HEK293 (cell line): ENCODE measurements around the gene LILRB1.
"Not testable (repeated sequence)": the region's sequence is repeated elsewhere in the genome, so short reads cannot be mapped to it uniquely, and the experiment has no call there.

ENCODE experiments used
- CTCF ChIA-PET: fragments of 350-600 bp; formaldehyde crosslinking; extraction: SDS; loops from one replicate; lab custom pipeline; 2021; ENCODE audit warnings: antibody characterized with exemption; lab: Yijun Ruan, JAX
- POLR2A ChIA-PET: fragments of 300-600 bp; formaldehyde crosslinking; extraction: SDS; loops from one replicate; lab custom pipeline; 2020; ENCODE audit warnings: antibody characterized with exemption, inconsistent platforms; lab: Yijun Ruan, JAX
- H3K27ac ChIP-seq: fragments of 200-500 bp; sonication (Bioruptor generic); 2 replicates; pipeline ENCODE4 v1.5.1; 2014; ENCODE audit warnings: low read depth, low read length, control low read depth, inconsistent platforms; ENCODE audit errors: extremely low read depth
- H3K36me3 ChIP-seq, 2 experiments: fragments of 200-500 bp in 1 of 2; sonication (Bioruptor generic) in 1 of 2; 1 replicate in 1 of 2; 2 replicates in 1 of 2; pipeline ENCODE4 v1.5.1; 2014 to 2017; ENCODE audit warnings: inconsistent platforms in 2 of 2, low read length in 2 of 2; ENCODE audit not compliant: control insufficient read depth in 2 of 2, insufficient read depth in 1 of 2
- H3K4me1 ChIP-seq: fragments of 200-500 bp; sonication (Bioruptor generic); 2 replicates; pipeline ENCODE4 v1.5.1; 2014; ENCODE audit warnings: mild to moderate bottlenecking, low read length, inconsistent platforms; ENCODE audit not compliant: control insufficient read depth, insufficient read depth
- H3K4me3 ChIP-seq: 2 replicates; pipeline ENCODE4 v1.5.1; 2011; ENCODE audit warnings: low read depth, mild to moderate bottlenecking, control low read depth, low read length, moderate library complexity
- H3K9me3 ChIP-seq: fragments of 200-500 bp; sonication (Bioruptor generic); 2 replicates; pipeline ENCODE4 v1.5.1; 2014; ENCODE audit warnings: low read depth, low read length, inconsistent platforms; ENCODE audit not compliant: control insufficient read depth, insufficient read depth
- BCL11B ChIP-seq: fragments of 450-650 bp; formaldehyde crosslinking; IDR thresholded peaks from 2 replicates; pipeline ENCODE4 v1.5.1; 2016; ENCODE audit warnings: low read depth, missing biosample characterization, missing genetic modification characterization
- KLF7 ChIP-seq: fragments of 450-650 bp; formaldehyde crosslinking; IDR thresholded peaks from 2 replicates; pipeline ENCODE4 v1.5.1; 2016; ENCODE audit warnings: missing biosample characterization, missing genetic modification characterization, borderline replicate concordance
- REPIN1 ChIP-seq: fragments of 450-650 bp; formaldehyde crosslinking; IDR thresholded peaks from 2 replicates; pipeline ENCODE4 v1.5.1; 2017; ENCODE audit warnings: missing biosample characterization, missing genetic modification characterization, low read depth
- SP3 ChIP-seq: fragments of 450-650 bp; formaldehyde crosslinking; IDR thresholded peaks from 2 replicates; pipeline ENCODE4 v1.5.1; 2016; ENCODE audit warnings: missing biosample characterization, missing genetic modification characterization
- SP7 ChIP-seq: fragments of 450-650 bp; formaldehyde crosslinking; IDR thresholded peaks from 2 replicates; pipeline ENCODE4 v1.5.1; 2016; ENCODE audit warnings: missing biosample characterization, missing genetic modification characterization
- ZEB2 ChIP-seq: fragments of 450-650 bp; formaldehyde crosslinking; IDR thresholded peaks from 2 replicates; pipeline ENCODE4 v1.5.1; 2016; ENCODE audit warnings: missing biosample characterization, missing genetic modification characterization
- ZIC2 ChIP-seq: fragments of 450-650 bp; formaldehyde crosslinking; IDR thresholded peaks from 2 replicates; pipeline ENCODE4 v1.5.1; 2016; ENCODE audit warnings: missing biosample characterization, missing genetic modification characterization
- ZNF157 ChIP-seq: fragments of 450-650 bp; formaldehyde crosslinking; IDR thresholded peaks from 2 replicates; pipeline ENCODE4 v1.5.1; 2016; ENCODE audit warnings: missing biosample characterization, missing genetic modification characterization
- ZNF175 ChIP-seq: fragments of 450-650 bp; formaldehyde crosslinking; IDR thresholded peaks from 2 replicates; pipeline ENCODE4 v1.5.1; 2016; ENCODE audit warnings: missing biosample characterization, missing genetic modification characterization
- ZNF335 ChIP-seq: fragments of 450-650 bp; formaldehyde crosslinking; conservative IDR thresholded peaks from 2 replicates; pipeline ENCODE4 v1.5.1; 2016; ENCODE audit warnings: missing biosample characterization, missing genetic modification characterization
- ZNF350 ChIP-seq: fragments of 450-650 bp; formaldehyde crosslinking; IDR thresholded peaks from 2 replicates; pipeline ENCODE4 v1.5.0; 2017; ENCODE audit warnings: missing biosample characterization, mild to moderate bottlenecking, missing genetic modification characterization
- ZNF521 ChIP-seq: fragments of 450-650 bp; formaldehyde crosslinking; IDR thresholded peaks from 2 replicates; pipeline ENCODE4 v1.5.1; 2017; ENCODE audit warnings: missing biosample characterization, mild to moderate bottlenecking, missing genetic modification characterization
- ZNF544 ChIP-seq: fragments of 450-650 bp; formaldehyde crosslinking; IDR thresholded peaks from 2 replicates; pipeline ENCODE4 v1.5.0; 2017; ENCODE audit warnings: missing biosample characterization, missing genetic modification characterization
- ZNF555 ChIP-seq: fragments of 450-650 bp; formaldehyde crosslinking; conservative IDR thresholded peaks from 2 replicates; pipeline ENCODE4 v1.5.1; 2017; ENCODE audit warnings: missing biosample characterization, mild to moderate bottlenecking, missing genetic modification characterization, inconsistent platforms
- ZSCAN16 ChIP-seq: fragments of 450-650 bp; formaldehyde crosslinking; IDR thresholded peaks from 2 replicates; pipeline ENCODE4 v1.5.1; 2016; ENCODE audit warnings: missing biosample characterization, missing genetic modification characterization
- ZSCAN30 ChIP-seq: fragments of 450-650 bp; IDR thresholded peaks from 2 replicates; pipeline ENCODE4 v1.5.1; 2018; ENCODE audit warnings: missing biosample characterization, mild to moderate bottlenecking, missing genetic modification characterization, moderate library complexity
- ZSCAN5A ChIP-seq: fragments of 450-650 bp; formaldehyde crosslinking; IDR thresholded peaks from 2 replicates; pipeline ENCODE4 v1.5.1; 2016; ENCODE audit warnings: missing biosample characterization, missing genetic modification characterization
- TF ChIP-seq, protein P1 (sequence below): fragments of 450-650 bp; formaldehyde crosslinking; IDR thresholded peaks from 2 replicates; pipeline ENCODE4 v1.5.1; 2016; ENCODE audit warnings: missing biosample characterization, missing genetic modification characterization
- TF ChIP-seq, protein P2 (sequence below): fragments of 450-650 bp; formaldehyde crosslinking; IDR thresholded peaks from 2 replicates; pipeline ENCODE4 v1.5.1; 2017; ENCODE audit warnings: missing biosample characterization, missing genetic modification characterization

The LILRB1 gene

GRCh38 chr19:54633401-54633800 lies 3.1 kb downstream of the LILRB1 start (continued):
- no peak for TF ChIP-seq KLF7 (tag by site-specific recombination)
- TF ChIP-seq ZEB2 (tag by site-specific recombination): no peak
- TF ChIP-seq ZSCAN5A (tag by site-specific recombination): no peak
- no peak for TF ChIP-seq ZNF350
- TF ChIP-seq BCL11B (tag by site-specific recombination): no peak
- TF ChIP-seq ZNF157 (tag by site-specific recombination): no peak
- TF ChIP-seq ZSCAN16: no peak
- TF ChIP-seq ZNF555 (tag by site-specific recombination): no peak
- no peak for TF ChIP-seq ZNF521 (tag by site-specific recombination)
- TF ChIP-seq, all 188 proteins: peak for 0

DNA sequence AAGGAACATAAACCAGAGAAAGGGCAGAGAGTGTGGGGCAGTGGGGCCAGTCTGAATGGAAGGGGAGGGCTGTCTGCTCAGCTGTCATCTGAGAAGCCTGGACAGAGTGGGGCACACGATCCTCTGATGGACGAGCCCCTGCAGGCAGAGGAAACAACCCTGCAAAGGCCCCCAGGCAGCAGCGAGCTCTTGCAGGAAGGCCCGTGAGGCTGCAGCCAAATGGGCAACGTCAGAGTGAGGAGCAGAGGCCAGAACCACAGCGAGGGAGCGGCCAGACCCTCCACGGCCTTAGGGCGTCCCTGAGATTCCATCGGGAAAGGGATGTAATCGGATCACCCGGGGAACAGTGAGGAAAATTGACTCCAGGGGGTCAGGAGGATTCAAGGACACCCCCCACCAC lies 5.8 kb downstream of the LILRB1 start:
- 0 out of 2 replicates have a peak, but pooled peaks have one; percentile 17 for TF ChIP-seq ZNF335
- CTCF ChIA-PET, H3K27ac ChIP-seq, H3K4me1 ChIP-seq, H3K9me3 ChIP-seq, H3K36me3 ChIP-seq, H3K4me3 ChIP-seq, POLR2A ChIA-PET: not testable (repeated sequence)

DNA sequence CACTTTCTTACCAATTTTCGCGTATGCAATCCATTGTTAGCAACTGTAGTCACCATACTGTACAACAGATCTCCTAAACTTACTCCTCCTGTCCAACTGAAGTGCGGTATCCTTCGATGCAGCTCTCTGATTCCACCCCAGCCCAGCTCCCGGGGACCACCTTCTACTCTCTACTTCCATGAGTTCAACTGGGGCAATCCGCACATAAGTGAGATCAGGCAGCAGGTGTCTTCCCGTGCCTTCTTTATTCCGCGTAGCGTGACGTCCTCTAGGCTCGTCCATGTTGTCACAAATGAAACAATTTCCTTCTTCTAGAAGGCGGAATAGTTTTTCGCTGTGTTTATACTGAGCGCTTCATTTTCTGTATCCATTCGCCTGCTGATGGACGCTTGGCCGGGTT lies 8.4 kb downstream of the LILRB1 start:
- CTCF ChIA-PET: interaction anchor here (0.7 to 1.4 kb wide), 4 partner anchors 15 to 1410 kb away, joined by 3 to 6 read pairs (median 4); no protein-coding TSS in a partner anchor
- POLR2A ChIA-PET: no interaction called here

DNA sequence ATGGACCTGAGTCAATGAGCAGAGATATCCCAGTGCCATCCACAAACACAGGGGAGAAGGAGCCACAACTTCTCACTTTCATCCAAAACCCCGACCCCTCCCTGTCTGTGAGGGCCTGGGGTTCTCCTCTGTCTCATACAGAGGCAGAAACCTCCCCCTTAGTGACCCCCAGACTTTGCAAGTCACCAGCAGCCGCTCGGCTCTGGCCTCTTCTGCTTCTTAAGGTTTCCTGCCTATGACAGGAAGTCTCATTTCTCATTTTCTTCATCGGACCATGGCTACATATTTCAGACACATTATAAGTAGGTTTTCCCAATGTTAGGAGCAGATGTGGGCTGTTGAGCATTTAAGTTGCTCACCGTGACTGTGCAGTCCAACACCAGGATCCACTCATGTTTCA lies 12.7 kb downstream of the LILRB1 start:
- CTCF ChIA-PET: interaction anchor here (0.6 kb wide), 1 partner anchor 9 kb away, joined by 3 read pairs; no protein-coding TSS in a partner anchor
- H3K4me3 ChIP-seq, H3K9me3 ChIP-seq, H3K27ac ChIP-seq, H3K4me1 ChIP-seq, POLR2A ChIA-PET, H3K36me3 ChIP-seq: not testable (repeated sequence)

More for the DNA sequence above, 8.4 kb downstream of the LILRB1 start:
- no peak overlapping the region for H3K27ac ChIP-seq
- no peaks in the 10 kb centered on the region for H3K36me3 ChIP-seq
- H3K9me3 ChIP-seq: no peaks in the 10 kb centered on the region
- TF ChIP-seq REPIN1 (tag by site-specific recombination) (no peak), ZNF175 (no peak), ZNF350 (no peak)
- no peaks in the 10 kb centered on the region for H3K4me1 ChIP-seq
- no peak overlapping the region for H3K4me3 ChIP-seq

- H3K4me3 ChIP-seq, H3K27ac ChIP-seq, POLR2A ChIA-PET, H3K9me3 ChIP-seq, H3K36me3 ChIP-seq, CTCF ChIA-PET, H3K4me1 ChIP-seq: not testable (repeated sequence)
These were observed 13.3 kb downstream of the LILRB1 start for GRCh38 chr19:54643583-54643982.

DNA sequence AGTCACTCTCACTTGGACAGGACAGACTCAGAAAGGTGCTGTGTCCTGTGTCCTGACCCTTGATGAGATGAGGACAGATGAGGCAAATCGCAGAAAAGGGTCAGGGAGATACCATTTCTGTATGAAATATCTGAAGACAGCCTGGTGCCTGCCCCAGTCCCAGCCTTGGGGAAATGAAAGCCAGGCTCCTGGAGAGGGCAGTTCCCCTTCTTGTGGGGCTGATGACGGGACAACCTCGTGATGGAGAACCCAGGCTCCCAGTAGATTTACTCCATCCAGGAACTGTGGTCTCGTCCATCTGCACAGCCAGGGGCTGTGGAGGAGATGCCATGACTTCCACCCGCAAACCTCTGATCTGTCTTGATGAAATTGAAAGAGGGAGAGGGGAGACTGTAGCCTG lies 13.8 kb downstream of the LILRB1 start:
- Histone ChIP-seq H3K27ac (no peak overlapping the region), H3K4me1 (no peaks in the 10 kb centered on the region), H3K4me3 (no peak overlapping the region), H3K36me3 (no peaks in the 10 kb centered on the region), H3K9me3 (no peaks in the 10 kb centered on the region)
- CTCF ChIA-PET: no interaction called here
- POLR2A ChIA-PET: no interaction called here
- TF ChIP-seq, protein P1, sequence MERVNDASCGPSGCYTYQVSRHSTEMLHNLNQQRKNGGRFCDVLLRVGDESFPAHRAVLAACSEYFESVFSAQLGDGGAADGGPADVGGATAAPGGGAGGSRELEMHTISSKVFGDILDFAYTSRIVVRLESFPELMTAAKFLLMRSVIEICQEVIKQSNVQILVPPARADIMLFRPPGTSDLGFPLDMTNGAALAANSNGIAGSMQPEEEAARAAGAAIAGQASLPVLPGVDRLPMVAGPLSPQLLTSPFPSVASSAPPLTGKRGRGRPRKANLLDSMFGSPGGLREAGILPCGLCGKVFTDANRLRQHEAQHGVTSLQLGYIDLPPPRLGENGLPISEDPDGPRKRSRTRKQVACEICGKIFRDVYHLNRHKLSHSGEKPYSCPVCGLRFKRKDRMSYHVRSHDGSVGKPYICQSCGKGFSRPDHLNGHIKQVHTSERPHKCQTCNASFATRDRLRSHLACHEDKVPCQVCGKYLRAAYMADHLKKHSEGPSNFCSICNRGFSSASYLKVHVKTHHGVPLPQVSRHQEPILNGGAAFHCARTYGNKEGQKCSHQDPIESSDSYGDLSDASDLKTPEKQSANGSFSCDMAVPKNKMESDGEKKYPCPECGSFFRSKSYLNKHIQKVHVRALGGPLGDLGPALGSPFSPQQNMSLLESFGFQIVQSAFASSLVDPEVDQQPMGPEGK: no peak
- TF ChIP-seq SP3 (tag by site-specific recombination): no peak
- TF ChIP-seq ZIC2 (tag by site-specific recombination): no peak
- TF ChIP-seq ZSCAN30 (tag by site-specific recombination): no peak
- no peak for TF ChIP-seq ZNF544
- no peak for TF ChIP-seq SP7 (tag by site-specific recombination)
- TF ChIP-seq, protein P2, sequence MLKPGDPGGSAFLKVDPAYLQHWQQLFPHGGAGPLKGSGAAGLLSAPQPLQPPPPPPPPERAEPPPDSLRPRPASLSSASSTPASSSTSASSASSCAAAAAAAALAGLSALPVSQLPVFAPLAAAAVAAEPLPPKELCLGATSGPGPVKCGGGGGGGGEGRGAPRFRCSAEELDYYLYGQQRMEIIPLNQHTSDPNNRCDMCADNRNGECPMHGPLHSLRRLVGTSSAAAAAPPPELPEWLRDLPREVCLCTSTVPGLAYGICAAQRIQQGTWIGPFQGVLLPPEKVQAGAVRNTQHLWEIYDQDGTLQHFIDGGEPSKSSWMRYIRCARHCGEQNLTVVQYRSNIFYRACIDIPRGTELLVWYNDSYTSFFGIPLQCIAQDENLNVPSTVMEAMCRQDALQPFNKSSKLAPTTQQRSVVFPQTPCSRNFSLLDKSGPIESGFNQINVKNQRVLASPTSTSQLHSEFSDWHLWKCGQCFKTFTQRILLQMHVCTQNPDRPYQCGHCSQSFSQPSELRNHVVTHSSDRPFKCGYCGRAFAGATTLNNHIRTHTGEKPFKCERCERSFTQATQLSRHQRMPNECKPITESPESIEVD (tag by site-specific recombination): no peak
